ENCODE data around the gene TRAPPC4. TPM values are rescaled to one million over a fixed set of nuclear protein-coding genes. Genes with fewer than 3 reads are reported as not detected.
A peak's percentile ranks its signal among the peaks of the same experiment; 100 is the strongest.

TRAPPC4 gene
- total and polyA plus RNA-seq, 4 donors: 21.1 to 35.7 (median 32.4) TPM

DNA sequence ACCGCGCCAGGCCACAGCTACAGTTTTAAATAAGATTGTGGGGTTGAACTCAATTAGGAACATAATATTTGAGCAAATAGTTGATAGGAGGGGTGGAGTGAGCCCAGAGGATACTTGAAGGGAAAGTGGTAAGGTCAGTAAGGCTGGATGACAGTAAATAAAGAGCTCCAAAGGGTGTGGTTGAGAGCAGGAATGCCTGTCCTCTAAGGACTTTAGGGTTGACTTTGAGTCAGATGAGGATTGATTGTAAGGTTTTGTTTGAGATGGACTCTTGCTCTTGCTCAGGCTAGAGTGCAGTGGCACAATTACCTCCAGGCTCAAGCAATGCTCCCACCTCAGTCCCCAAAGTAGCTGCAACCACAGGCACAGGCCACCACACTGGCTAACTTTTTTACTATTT, 44.6 kb upstream of the TRAPPC4 start:
- Histone ChIP-seq H3K27ac (ENCODE audit: low read depth in 1 of 2, low read length in 2 of 2) (no peak overlapping the region), H3K4me1 (ENCODE audit: control insufficient read depth in 4 of 4, insufficient read depth in 4 of 4, low read length in 3 of 4) (peaks cover 0 to 7% (median 1%) of the 10 kb centered on the region in 4 donors), H3K36me3 (ENCODE audit: control insufficient read depth in 4 of 4, insufficient read depth in 3 of 4, low read depth in 1 of 4, low read length in 3 of 4) (no peaks in the 10 kb centered on the region), H3K9me3 (ENCODE audit: control insufficient read depth in 4 of 4, low read length in 3 of 4) (no peaks in the 10 kb centered on the region), H3K27me3 (ENCODE audit: control insufficient read depth in 4 of 4, insufficient read depth in 4 of 4, low read length in 3 of 4) (no peaks in the 10 kb centered on the region), H3K4me3 (ENCODE audit: low read depth in 1 of 3, low read length in 3 of 3) (no peak overlapping the region), H3K9ac (ENCODE audit: low read depth in 1 of 2, low read length in 2 of 2) (no peak overlapping the region)
- DNase-seq (ENCODE audit: low spot score): no peak
- WGBS: 97% methylated on average over 2 of the region's 2 CpGs
- TF ChIP-seq, protein P1, sequence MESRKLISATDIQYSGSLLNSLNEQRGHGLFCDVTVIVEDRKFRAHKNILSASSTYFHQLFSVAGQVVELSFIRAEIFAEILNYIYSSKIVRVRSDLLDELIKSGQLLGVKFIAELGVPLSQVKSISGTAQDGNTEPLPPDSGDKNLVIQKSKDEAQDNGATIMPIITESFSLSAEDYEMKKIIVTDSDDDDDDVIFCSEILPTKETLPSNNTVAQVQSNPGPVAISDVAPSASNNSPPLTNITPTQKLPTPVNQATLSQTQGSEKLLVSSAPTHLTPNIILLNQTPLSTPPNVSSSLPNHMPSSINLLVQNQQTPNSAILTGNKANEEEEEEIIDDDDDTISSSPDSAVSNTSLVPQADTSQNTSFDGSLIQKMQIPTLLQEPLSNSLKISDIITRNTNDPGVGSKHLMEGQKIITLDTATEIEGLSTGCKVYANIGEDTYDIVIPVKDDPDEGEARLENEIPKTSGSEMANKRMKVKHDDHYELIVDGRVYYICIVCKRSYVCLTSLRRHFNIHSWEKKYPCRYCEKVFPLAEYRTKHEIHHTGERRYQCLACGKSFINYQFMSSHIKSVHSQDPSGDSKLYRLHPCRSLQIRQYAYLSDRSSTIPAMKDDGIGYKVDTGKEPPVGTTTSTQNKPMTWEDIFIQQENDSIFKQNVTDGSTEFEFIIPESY (IDR thresholded peaks at IDR 0.05): no peak
- TF ChIP-seq YY1 (IDR thresholded peaks at IDR 0.05) (no peak), MAX (IDR thresholded peaks at IDR 0.05) (no peak), RAD21 (IDR thresholded peaks at IDR 0.05) (no peak), GABPA (IDR thresholded peaks at IDR 0.05 in 1 of 2, conservative IDR thresholded peaks at IDR 0.05 in 1 of 2) (no peak), HNF4G (IDR thresholded peaks at IDR 0.05) (no peak), HNF4A (conservative IDR thresholded peaks at IDR 0.05) (no peak), JUND (IDR thresholded peaks at IDR 0.05) (no peak), ATF3 (IDR thresholded peaks at IDR 0.05) (no peak)

GRCh38 chr11:118975771-118976709, 42.5 kb upstream of the TRAPPC4 start:
- 50% methylated on average over 15 of the region's 15 CpGs for WGBS
- no peak overlapping the region for H3K4me3 ChIP-seq (ENCODE audit: low read depth in 1 of 3, low read length in 3 of 3)

GRCh38 chr11:118979434-118979833, 39.1 kb upstream of the TRAPPC4 start:
- Histone ChIP-seq H3K27ac (ENCODE audit: low read depth in 1 of 2, low read length in 2 of 2) (no peak overlapping the region), H3K9me3 (ENCODE audit: control insufficient read depth in 4 of 4, low read length in 3 of 4) (no peaks in the 10 kb centered on the region), H3K4me3 (ENCODE audit: low read depth in 1 of 3, low read length in 3 of 3) (no peak overlapping the region), H3K36me3 (ENCODE audit: control insufficient read depth in 4 of 4, insufficient read depth in 3 of 4, low read depth in 1 of 4, low read length in 3 of 4) (no peaks in the 10 kb centered on the region), H3K4me1 (ENCODE audit: control insufficient read depth in 4 of 4, insufficient read depth in 4 of 4, low read length in 3 of 4) (peaks cover 0 to 7% (median 1%) of the 10 kb centered on the region in 4 donors), H3K27me3 (ENCODE audit: control insufficient read depth in 4 of 4, insufficient read depth in 4 of 4, low read length in 3 of 4) (no peaks in the 10 kb centered on the region), H3K9ac (ENCODE audit: low read depth in 1 of 2, low read length in 2 of 2) (no peak overlapping the region)
- DNase-seq (ENCODE audit: low spot score): no peak
- TF ChIP-seq RAD21 (IDR thresholded peaks at IDR 0.05) (no peak), FOXA2 (IDR thresholded peaks at IDR 0.05) (no peak), YY1 (IDR thresholded peaks at IDR 0.05) (no peak), NR2F2 (IDR thresholded peaks at IDR 0.05) (no peak), RXRA (IDR thresholded peaks at IDR 0.05) (no peak), HNF4G (IDR thresholded peaks at IDR 0.05) (no peak), CTCF (IDR thresholded peaks at IDR 0.05; ENCODE audit: low read depth, low read length, missing input control) (no peak), GABPA (IDR thresholded peaks at IDR 0.05 in 1 of 2, conservative IDR thresholded peaks at IDR 0.05 in 1 of 2) (no peak), HNF4A (conservative IDR thresholded peaks at IDR 0.05) (no peak)
- TF ChIP-seq, protein P2, sequence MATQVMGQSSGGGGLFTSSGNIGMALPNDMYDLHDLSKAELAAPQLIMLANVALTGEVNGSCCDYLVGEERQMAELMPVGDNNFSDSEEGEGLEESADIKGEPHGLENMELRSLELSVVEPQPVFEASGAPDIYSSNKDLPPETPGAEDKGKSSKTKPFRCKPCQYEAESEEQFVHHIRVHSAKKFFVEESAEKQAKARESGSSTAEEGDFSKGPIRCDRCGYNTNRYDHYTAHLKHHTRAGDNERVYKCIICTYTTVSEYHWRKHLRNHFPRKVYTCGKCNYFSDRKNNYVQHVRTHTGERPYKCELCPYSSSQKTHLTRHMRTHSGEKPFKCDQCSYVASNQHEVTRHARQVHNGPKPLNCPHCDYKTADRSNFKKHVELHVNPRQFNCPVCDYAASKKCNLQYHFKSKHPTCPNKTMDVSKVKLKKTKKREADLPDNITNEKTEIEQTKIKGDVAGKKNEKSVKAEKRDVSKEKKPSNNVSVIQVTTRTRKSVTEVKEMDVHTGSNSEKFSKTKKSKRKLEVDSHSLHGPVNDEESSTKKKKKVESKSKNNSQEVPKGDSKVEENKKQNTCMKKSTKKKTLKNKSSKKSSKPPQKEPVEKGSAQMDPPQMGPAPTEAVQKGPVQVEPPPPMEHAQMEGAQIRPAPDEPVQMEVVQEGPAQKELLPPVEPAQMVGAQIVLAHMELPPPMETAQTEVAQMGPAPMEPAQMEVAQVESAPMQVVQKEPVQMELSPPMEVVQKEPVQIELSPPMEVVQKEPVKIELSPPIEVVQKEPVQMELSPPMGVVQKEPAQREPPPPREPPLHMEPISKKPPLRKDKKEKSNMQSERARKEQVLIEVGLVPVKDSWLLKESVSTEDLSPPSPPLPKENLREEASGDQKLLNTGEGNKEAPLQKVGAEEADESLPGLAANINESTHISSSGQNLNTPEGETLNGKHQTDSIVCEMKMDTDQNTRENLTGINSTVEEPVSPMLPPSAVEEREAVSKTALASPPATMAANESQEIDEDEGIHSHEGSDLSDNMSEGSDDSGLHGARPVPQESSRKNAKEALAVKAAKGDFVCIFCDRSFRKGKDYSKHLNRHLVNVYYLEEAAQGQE (IDR thresholded peaks at IDR 0.05): no peak
- 79% methylated on average over 9 of the region's 9 CpGs for WGBS

More at GRCh38 chr11:118975771-118976709, 42.5 kb upstream of the TRAPPC4 start:
- Histone ChIP-seq H3K27ac (ENCODE audit: low read depth in 1 of 2, low read length in 2 of 2) (peak overlapping the region; percentile 14 to 66), H3K9ac (ENCODE audit: low read depth in 1 of 2, low read length in 2 of 2) (no peak overlapping the region), H3K9me3 (ENCODE audit: control insufficient read depth in 4 of 4, low read length in 3 of 4) (no peaks in the 10 kb centered on the region), H3K36me3 (ENCODE audit: control insufficient read depth in 4 of 4, insufficient read depth in 3 of 4, low read depth in 1 of 4, low read length in 3 of 4) (no peaks in the 10 kb centered on the region), H3K27me3 (ENCODE audit: control insufficient read depth in 4 of 4, insufficient read depth in 4 of 4, low read length in 3 of 4) (no peaks in the 10 kb centered on the region), H3K4me1 (ENCODE audit: control insufficient read depth in 4 of 4, insufficient read depth in 4 of 4, low read length in 3 of 4) (peaks cover 0 to 7% (median 1%) of the 10 kb centered on the region in 4 donors)
- TF ChIP-seq SP1 (IDR thresholded peaks at IDR 0.05) (peak; percentile 30), HNF4A (conservative IDR thresholded peaks at IDR 0.05) (peak in 1 of 2 donors; percentile 51), RXRA (IDR thresholded peaks at IDR 0.05) (peak; percentile 23 to 72), EGR1 (IDR thresholded peaks at IDR 0.05; ENCODE audit: low read depth in 2 of 2) (no peak)
- DNase-seq (ENCODE audit: low spot score): no peak
